GM12878 (cell line): ENCODE data around the gene CNR1. TPM values are rescaled to one million over a fixed set of nuclear protein-coding genes. Genes with fewer than 3 reads are reported as not detected.

Experiments
- ATAC-seq: fragments of 200-7000 bp; cut with Tn5 transposase; 3 replicates; pipeline ENCODE4 v1.9.1; 2020; ENCODE audit warnings: mild to moderate bottlenecking, moderate library complexity
- BruUV-seq: library from RNA; stranded (reverse); fragments of 400-500 nt; replicated peaks from 2 replicates; lab custom pipeline; 2021; lab: Mats Ljungman, UMichigan
- CTCF ChIA-PET: fragments of 300-600 bp; sonication (Branson Sonifier 250); formaldehyde crosslinking; extraction: SDS; loops from one replicate; lab custom pipeline; 2021; ENCODE audit warnings: inconsistent platforms; lab: Yijun Ruan, JAX
- POLR2A ChIA-PET: fragments of 350-600 bp; formaldehyde crosslinking; extraction: SDS; loops from one replicate; lab custom pipeline; 2021; ENCODE audit warnings: inconsistent platforms; lab: Charles Lee
- RAD21 ChIA-PET: fragments of 300-600 bp; sonication (Branson Sonifier 250); formaldehyde crosslinking; loops from one replicate; lab custom pipeline; 2023; ENCODE audit warnings: antibody characterized with exemption; ENCODE audit not compliant: unreplicated experiment; lab: Charles Lee
- SMC1A ChIA-PET: fragments of 300-600 bp; sonication (Branson Sonifier 250); formaldehyde crosslinking; loops from one replicate; lab custom pipeline; 2023; ENCODE audit not compliant: unreplicated experiment, uncharacterized antibody; lab: Charles Lee
- DNase-seq: peaks from one replicate; pipeline ENCODE4 v3.0.0-alpha.2; 2011; ENCODE audit warnings: low read depth, low spot score
- FAIRE-seq: peaks from 3 replicates; lab custom pipeline; 2011; peaks lifted over from hg19 to GRCh38; lab: Jason Lieb, UNC
- H2AFZ ChIP-seq: 2 replicates; pipeline ENCODE4 v1.6.0; 2011; ENCODE audit warnings: low read depth, low read length, control low read depth; ENCODE audit not compliant: control insufficient read depth
- H3K27ac ChIP-seq: 2 replicates; pipeline ENCODE4 v1.5.1; 2011; ENCODE audit warnings: control low read depth; ENCODE audit not compliant: control insufficient read depth, insufficient read depth
- H3K27me3 ChIP-seq, 2 experiments: replicated peaks in 1 of 2; 2 replicates each; pipeline versions ENCODE4 v1.6.0 to v1.6.1; 2011; ENCODE audit warnings: low read length in 1 of 2; ENCODE audit not compliant: control insufficient read depth in 2 of 2, insufficient read depth in 2 of 2
- H3K36me3 ChIP-seq, 2 experiments: 2 replicates each; pipeline ENCODE4 v1.5.1; 2011; ENCODE audit warnings: low read length in 1 of 2; ENCODE audit not compliant: control insufficient read depth in 2 of 2, insufficient read depth in 2 of 2
- H3K4me1 ChIP-seq: 2 replicates; pipeline ENCODE4 v1.6.1; 2011; ENCODE audit warnings: mild to moderate bottlenecking, low read length, moderate library complexity, mixed read lengths; ENCODE audit not compliant: control insufficient read depth, insufficient read depth
- H3K4me2 ChIP-seq: 2 replicates; pipeline ENCODE4 v1.6.0; 2011; ENCODE audit warnings: control low read depth; ENCODE audit not compliant: control insufficient read depth, insufficient read depth
- H3K4me3 ChIP-seq: fragments of 200-600 bp; sonication (generic); 2 replicates; pipeline ENCODE4 v1.5.1; 2016
- H3K79me2 ChIP-seq: 2 replicates; pipeline ENCODE4 v1.6.0; 2011; ENCODE audit warnings: low read length; ENCODE audit not compliant: control insufficient read depth, insufficient read depth
- H3K9ac ChIP-seq: 2 replicates; pipeline ENCODE4 v1.8.0; 2011; ENCODE audit warnings: low read length, control low read depth, mixed read lengths; ENCODE audit not compliant: control insufficient read depth, insufficient read depth
- H3K9me3 ChIP-seq: replicated peaks from 3 replicates; pipeline ENCODE4 v1.5.1; 2011; ENCODE audit warnings: mild to moderate bottlenecking, low read length; ENCODE audit not compliant: control insufficient read depth, insufficient read depth
- H4K20me1 ChIP-seq: 2 replicates; pipeline ENCODE4 v1.6.0; 2011; ENCODE audit not compliant: control insufficient read depth, insufficient read depth
- CBX5 ChIP-seq: sonication (generic); IDR thresholded peaks from 2 replicates; pipeline ENCODE4 v1.6.1; 2016; ENCODE audit warnings: low read depth, moderate library complexity, mild to moderate bottlenecking, inconsistent platforms
- CEBPB ChIP-seq, 2 experiments: fragments of 150-350 bp in 1 of 2; IDR thresholded peaks; 2 replicates each; pipeline ENCODE4 v1.6.1; 2012 to 2014; ENCODE audit warnings: low read depth in 2 of 2, low read length in 2 of 2, borderline replicate concordance in 1 of 2, inconsistent platforms in 1 of 2
- CEBPZ ChIP-seq: fragments of 150-350 bp; IDR thresholded peaks from 2 replicates; pipeline ENCODE4 v1.6.1; 2016; ENCODE audit warnings: low read depth, low read length
- CHD2 ChIP-seq: IDR thresholded peaks from 2 replicates; pipeline ENCODE4 v1.6.1; 2011; ENCODE audit warnings: low read depth, low read length, improper control_type of control experiment, borderline replicate concordance
- HDAC2 ChIP-seq: fragments of 200-600 bp; sonication (generic); IDR thresholded peaks from 2 replicates; pipeline ENCODE4 v1.6.1; 2017
- KAT2A ChIP-seq: conservative IDR thresholded peaks from 2 replicates; pipeline ENCODE4 v1.6.1; 2011; ENCODE audit warnings: low read depth, low read length; ENCODE audit not compliant: control insufficient read depth
- NFYB ChIP-seq: IDR thresholded peaks from 2 replicates; pipeline ENCODE4 v1.6.1; 2011; ENCODE audit warnings: low read depth, mild to moderate bottlenecking, low read length, improper control_type of control experiment, moderate library complexity; ENCODE audit not compliant: insufficient read depth
- NRF1 ChIP-seq: conservative IDR thresholded peaks from 2 replicates; pipeline ENCODE4 v1.6.1; 2011; ENCODE audit warnings: mild to moderate bottlenecking, low read depth, low read length, improper control_type of control experiment
- PAX5 ChIP-seq: IDR thresholded peaks from 2 replicates; pipeline ENCODE4 v1.6.1; 2011; ENCODE audit warnings: low read depth, low read length, borderline replicate concordance
- RAD21 ChIP-seq: IDR thresholded peaks from 2 replicates; pipeline ENCODE4 v1.6.1; 2011; ENCODE audit warnings: mild to moderate bottlenecking, low read depth, low read length, moderate library complexity; ENCODE audit not compliant: insufficient read depth
- RB1 ChIP-seq: fragments of 450-650 bp; formaldehyde crosslinking; IDR thresholded peaks from 2 replicates; pipeline ENCODE4 v1.6.1; 2017; ENCODE audit warnings: mild to moderate bottlenecking, borderline replicate concordance
- RELA ChIP-seq: fragments of 450-650 bp; IDR thresholded peaks from 2 replicates; pipeline ENCODE4 v1.8.0; 2014; ENCODE audit warnings: borderline replicate concordance; ENCODE audit not compliant: partially characterized antibody
- TBL1XR1 ChIP-seq: IDR thresholded peaks from 2 replicates; pipeline ENCODE4 v1.6.1; 2012; ENCODE audit warnings: low read depth, low read length, improper control_type of control experiment
- TCF3 ChIP-seq: IDR thresholded peaks from 2 replicates; pipeline ENCODE4 v1.6.1; 2012; ENCODE audit warnings: low read depth, mild to moderate bottlenecking, low read length, borderline replicate concordance; ENCODE audit not compliant: insufficient read depth
- ZNF207 ChIP-seq: fragments of 450-650 bp; IDR thresholded peaks from 2 replicates; pipeline ENCODE4 v1.6.1; 2014; ENCODE audit warnings: antibody characterized with exemption, mild to moderate bottlenecking, borderline replicate concordance
- ZNF384 ChIP-seq: IDR thresholded peaks from 2 replicates; pipeline ENCODE4 v1.6.1; 2012; ENCODE audit warnings: low read depth, mild to moderate bottlenecking, low read length, improper control_type of control experiment, borderline replicate concordance
- ZZZ3 ChIP-seq: IDR thresholded peaks from 2 replicates; pipeline ENCODE4 v1.6.1; 2011; ENCODE audit warnings: low read depth; ENCODE audit not compliant: control insufficient read depth, insufficient read length
- in situ Hi-C: fragments of 300-500 bp; cut with MboI; formaldehyde crosslinking; loops from 9 replicates; pipeline ENCODE4 v1.14.3; 2018; ENCODE audit warnings: mixed read lengths
- intact Hi-C: fragments of 100-400 bp; cut with micrococcal nuclease; formaldehyde crosslinking; loops from one replicate; pipeline ENCODE4 v1.14.2; 2022; ENCODE audit not compliant: unreplicated experiment
- polyA plus RNA-seq, 11 experiments: library from polyadenylated mRNA; depleted of rRNA in 4 of 11; unstranded in 6 of 11; stranded (reverse) in 5 of 11; fragments of >200 nt; fragmentation: Nextera tagmentation in 4 of 11; fragmentation: Illumina TruSeq in 1 of 11; extraction: Ambion mirVana in 4 of 11; extraction: Trizol in 1 of 11; gene quantifications; 1 replicate in 1 of 11; 2 replicates in 10 of 11; pipeline versions ENCODE4 v1.2.1 to v1.2.3, GENCODE V29; 2011 to 2016; ENCODE audit warnings: inconsistent platforms in 2 of 11, missing spikeins in 2 of 11, low read depth in 1 of 11
- total RNA-seq, 4 experiments: library from RNA; depleted of rRNA in 3 of 4; stranded (reverse); fragments of >200 nt in 3 of 4; fragmentation: Illumina TruSeq in 1 of 4; extraction: Trizol in 1 of 4; gene quantifications; 2 replicates each; pipeline versions ENCODE4 v1.2.1 to v1.2.3, GENCODE V29; 2013 to 2021
- TF ChIP-seq, protein P1 (sequence below): IDR thresholded peaks from 2 replicates; pipeline ENCODE4 v1.6.1; 2011; ENCODE audit warnings: borderline replicate concordance, low read depth, mild to moderate bottlenecking, moderate library complexity, low read length; ENCODE audit not compliant: insufficient read depth, poor library complexity, severe bottlenecking

CNR1 gene
- total and polyA plus RNA-seq, 10 of the 15 experiments (the other 5 are each of a cell fraction or from before 2014, with no cell fraction given): 2.2 to 15.4 (median 8.5) TPM

DNA sequence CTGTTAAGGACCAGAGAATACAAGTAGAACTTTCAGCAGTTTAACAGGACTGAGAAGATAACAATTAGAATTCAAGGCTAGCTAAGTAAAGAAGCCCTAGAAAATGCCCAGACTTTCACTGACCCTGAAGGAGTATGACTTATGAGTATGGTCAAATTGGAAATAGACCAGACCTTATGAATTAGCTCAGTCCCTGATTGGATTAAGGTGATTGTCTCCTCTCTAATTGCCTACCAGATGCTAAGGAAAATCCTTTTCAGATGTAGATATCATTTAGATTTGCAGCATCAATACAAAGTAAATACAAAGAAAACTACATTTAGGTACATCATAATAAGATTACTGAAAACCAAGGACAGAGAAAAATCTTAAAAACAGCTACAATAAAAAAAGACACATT lies 58.9 kb downstream of the CNR1 start:
- no peak for TF ChIP-seq CHD2
- no peak for TF ChIP-seq TBL1XR1
- TF ChIP-seq, protein P1, sequence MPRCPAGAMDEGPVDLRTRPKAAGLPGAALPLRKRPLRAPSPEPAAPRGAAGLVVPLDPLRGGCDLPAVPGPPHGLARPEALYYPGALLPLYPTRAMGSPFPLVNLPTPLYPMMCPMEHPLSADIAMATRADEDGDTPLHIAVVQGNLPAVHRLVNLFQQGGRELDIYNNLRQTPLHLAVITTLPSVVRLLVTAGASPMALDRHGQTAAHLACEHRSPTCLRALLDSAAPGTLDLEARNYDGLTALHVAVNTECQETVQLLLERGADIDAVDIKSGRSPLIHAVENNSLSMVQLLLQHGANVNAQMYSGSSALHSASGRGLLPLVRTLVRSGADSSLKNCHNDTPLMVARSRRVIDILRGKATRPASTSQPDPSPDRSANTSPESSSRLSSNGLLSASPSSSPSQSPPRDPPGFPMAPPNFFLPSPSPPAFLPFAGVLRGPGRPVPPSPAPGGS: no peak
- TF ChIP-seq KAT2A: no peak
- TF ChIP-seq RELA: no peak
- no peak for TF ChIP-seq ZNF207
- TF ChIP-seq CEBPB (IDR thresholded peaks at IDR 0.05; ENCODE audit: borderline replicate concordance in 1 of 2, low read depth in 2 of 2, low read length in 2 of 2): no peak
- no peak for TF ChIP-seq RB1
- no peak for TF ChIP-seq PAX5
- TF ChIP-seq CEBPZ: no peak
- TF ChIP-seq ZZZ3: no peak
- TF ChIP-seq CBX5: no peak
- no peak for TF ChIP-seq NFYB
- TF ChIP-seq HDAC2: no peak
- TF ChIP-seq RAD21: no peak
- TF ChIP-seq NRF1: no peak
- no peak for TF ChIP-seq ZNF384
- TF ChIP-seq TCF3: no peak
- in situ Hi-C loops (no loop called here), intact Hi-C loops (no loop called here)
- H3K27ac ChIP-seq: no peak overlapping the region
- no peaks in the 10 kb centered on the region for H3K36me3 ChIP-seq
- H3K4me3 ChIP-seq: no peak overlapping the region
- no peaks in the 10 kb centered on the region for H3K9me3 ChIP-seq
- H3K4me1 ChIP-seq: no peaks in the 10 kb centered on the region
- no peak for DNase-seq
- SMC1A ChIA-PET: interaction anchor here (1.3 to 1.6 kb wide), 5 partner anchors 22 to 41 kb away, joined by 3 to 7 read pairs (median 4); no protein-coding TSS in a partner anchor
- H3K9ac ChIP-seq: no peak overlapping the region
- CTCF ChIA-PET: interaction anchor here (1.0 to 1.2 kb wide), 3 partner anchors 9 to 131 kb away, joined by 3 read pairs; no protein-coding TSS in a partner anchor
- no peak overlapping the region for H2AFZ ChIP-seq
- RAD21 ChIA-PET: interaction anchor here (0.7 to 1.4 kb wide), 2 partner anchors 23 to 35 kb away, joined by 3 to 4 read pairs; no protein-coding TSS in a partner anchor
- no peak for ATAC-seq
- no peak overlapping the region for H3K4me2 ChIP-seq
- no peaks in the 10 kb centered on the region for H4K20me1 ChIP-seq
- POLR2A ChIA-PET: no interaction called here
- H3K27me3 ChIP-seq: no peaks in the 10 kb centered on the region
- FAIRE-seq: no peak
- H3K79me2 ChIP-seq: no peaks in the 10 kb centered on the region
- BruUV-seq: no TSS peak
